Activated B cell treated with CpG ODN at 0.5 μM for 24 hours (primary cell): ENCODE data around the gene GZMM. TPM values are rescaled to one million over a fixed set of nuclear protein-coding genes. Genes with fewer than 3 reads are reported as not detected.

Experiments
- ATAC-seq: fragments of 200-7000 bp; cut with Tn5 transposase; one replicate; pipeline ENCODE4 v1.10.0; 2021; ENCODE audit warnings: low read depth, mild to moderate bottlenecking, moderate library complexity
- CTCF ChIA-PET: fragments of 350-600 bp; sonication (Branson Sonifier 250); formaldehyde crosslinking; loops from one replicate; lab custom pipeline; 2021; ENCODE audit warnings: antibody characterized with exemption; lab: Charles Lee
- POLR2A ChIA-PET: fragments of 350-600 bp; sonication (Branson Sonifier 250); formaldehyde crosslinking; loops from one replicate; lab custom pipeline; 2021; ENCODE audit warnings: antibody characterized with exemption; lab: Charles Lee
- DNase-seq: peaks from one replicate; pipeline ENCODE4 v3.0.0; 2022
- H3K27ac Mint-ChIP-seq: one replicate; pipeline ENCODE4 v1.8.0; 2020; ENCODE audit warnings: mixed read lengths
- H3K27me3 Mint-ChIP-seq: one replicate; pipeline ENCODE4 v1.8.0; 2021; ENCODE audit warnings: mixed read lengths
- H3K36me3 Mint-ChIP-seq: one replicate; pipeline ENCODE4 v1.8.0; 2021; ENCODE audit warnings: low read depth, mixed read lengths
- H3K4me1 Mint-ChIP-seq: one replicate; pipeline ENCODE4 v1.8.0; 2021; ENCODE audit warnings: mixed read lengths
- H3K4me3 Mint-ChIP-seq: one replicate; pipeline ENCODE4 v1.8.0; 2020; ENCODE audit warnings: mild to moderate bottlenecking, mixed read lengths
- H3K9me3 Mint-ChIP-seq: one replicate; pipeline ENCODE4 v1.8.0; 2020; ENCODE audit warnings: mixed read lengths
- CTCF ChIP-seq: fragments of 200-600 bp; IDR thresholded peaks from one replicate; pipeline ENCODE4 v1.8.0; 2022; ENCODE audit warnings: antibody characterized with exemption, mild to moderate bottlenecking
- intact Hi-C: fragments of 100-400 bp; cut with micrococcal nuclease; formaldehyde crosslinking; loops from one replicate; pipeline ENCODE4 v1.15.1; 2024
- total RNA-seq: library from RNA; stranded (reverse); gene quantifications from 2 replicates; pipeline ENCODE4 v1.2.3, GENCODE V29; 2022

Gene GZMM
- total RNA-seq, 1 donor from 2014 or later: not detected

- TF ChIP-seq CTCF: no peak
- intact Hi-C loops: no loop called here
- no peak for DNase-seq
- Mint-ChIP-seq H3K9me3 (no peaks in the 10 kb centered on the region), H3K4me1 (peaks cover 3% of the 10 kb centered on the region), H3K27me3 (peaks cover 2% of the 10 kb centered on the region), H3K27ac (no peak overlapping the region), H3K4me3 (no peak overlapping the region), H3K36me3 (peaks cover 26% of the 10 kb centered on the region)
- CTCF ChIA-PET: no interaction called here
- ATAC-seq: no peak
- POLR2A ChIA-PET: no interaction called here
These were observed 37.7 kb downstream of the GZMM start for GRCh38 chr19:581399-582111.

GRCh38 chr19:582497-583197, 38.8 kb downstream of the GZMM start:
- H3K27me3 Mint-ChIP-seq: peaks cover 2% of the 10 kb centered on the region

GRCh38 chr19:583198-583967, 39.5 kb downstream of the GZMM start:
- no peak overlapping the region for H3K4me3 Mint-ChIP-seq
- CTCF ChIA-PET: interaction anchor here (1.2 to 3.2 kb wide), 3 partner anchors 45 to 151 kb away, joined by 3 to 22 read pairs (median 3); no protein-coding TSS in a partner anchor
- peaks cover 4% of the 10 kb centered on the region for H3K27me3 Mint-ChIP-seq
- ATAC-seq (no peak), DNase-seq (no peak)
- intact Hi-C loops: no loop called here
- TF ChIP-seq CTCF: no peak
- peaks cover 4% of the 10 kb centered on the region for H3K4me1 Mint-ChIP-seq
- POLR2A ChIA-PET: interaction anchor here (0.6 to 1.6 kb wide), 3 partner anchors 9 to 77 kb away, joined by 4 to 8 read pairs (median 4); no protein-coding TSS in a partner anchor
- no peaks in the 10 kb centered on the region for H3K9me3 Mint-ChIP-seq
- no peak overlapping the region for H3K27ac Mint-ChIP-seq
- peaks cover 22% of the 10 kb centered on the region for H3K36me3 Mint-ChIP-seq

More at GRCh38 chr19:582497-583197, 38.8 kb downstream of the GZMM start:
- H3K9me3 Mint-ChIP-seq: no peaks in the 10 kb centered on the region
- no peak for TF ChIP-seq CTCF
- CTCF ChIA-PET: no interaction called here
- no peaks in the 10 kb centered on the region for H3K4me1 Mint-ChIP-seq
- no peak for DNase-seq
- peaks cover 24% of the 10 kb centered on the region for H3K36me3 Mint-ChIP-seq
- H3K27ac Mint-ChIP-seq: no peak overlapping the region
- POLR2A ChIA-PET: no interaction called here
- intact Hi-C loops: no loop called here
- no peak for ATAC-seq
- H3K4me3 Mint-ChIP-seq: no peak overlapping the region

GRCh38 chr19:583968-584239, 40.1 kb downstream of the GZMM start:
- H3K4me3 Mint-ChIP-seq: no peak overlapping the region
- POLR2A ChIA-PET: interaction anchor here (0.6 to 1.6 kb wide), 4 partner anchors 9 to 77 kb away, joined by 4 to 8 read pairs (median 4); partner anchors contain the start of gene POLRMT
- TF ChIP-seq CTCF: no peak
- peaks cover 6% of the 10 kb centered on the region for H3K4me1 Mint-ChIP-seq
- intact Hi-C loops: loop anchor here (1.0 to 2.0 kb wide), 2 partner anchors 77 to 150 kb away; no protein-coding TSS in a partner anchor
- peaks cover 21% of the 10 kb centered on the region for H3K36me3 Mint-ChIP-seq
- ATAC-seq: no peak
- CTCF ChIA-PET: interaction anchor here (0.6 to 3.2 kb wide), 8 partner anchors 8 to 150 kb away, joined by 3 to 22 read pairs (median 3); no protein-coding TSS in a partner anchor
- H3K27me3 Mint-ChIP-seq: peaks cover 4% of the 10 kb centered on the region
- DNase-seq: no peak
- H3K9me3 Mint-ChIP-seq: no peaks in the 10 kb centered on the region
- no peak overlapping the region for H3K27ac Mint-ChIP-seq
